Adrenal gland (tissue), 12 donors: ENCODE data around the gene SMIM10L2A. TPM values are rescaled to one million over a fixed set of nuclear protein-coding genes. Genes with fewer than 3 reads are reported as not detected.
A peak's percentile ranks its signal among the peaks of the same experiment; 100 is the strongest.

Experiments
- DNase-seq, 7 donors: peaks; one replicate each; pipeline ENCODE4 v3.0.0-alpha.2; 2019 to 2020
- H3K27ac ChIP-seq, 5 donors: fragments of 200-600 bp; sonication (generic) in 4 of 5; 1 replicate in 3 of 5; 2 replicates in 2 of 5; pipeline versions ENCODE4 v1.5.1 to v1.8.0; 2016 to 2020; ENCODE audit warnings: mild to moderate bottlenecking in 1 of 5
- H3K27me3 ChIP-seq: fragments of 200-600 bp; 2 replicates; pipeline ENCODE4 v1.8.0; 2021
- H3K36me3 ChIP-seq, 2 donors: fragments of 200-600 bp; replicated peaks in 1 of 2; 1 replicate in 1 of 2; 2 replicates in 1 of 2; pipeline versions ENCODE4 v1.5.1 to v1.8.0; 2018 to 2022
- H3K4me1 ChIP-seq, 2 donors: fragments of 200-600 bp; replicated peaks in 1 of 2; 1 replicate in 1 of 2; 2 replicates in 1 of 2; pipeline versions ENCODE4 v1.5.1 to v1.8.0; 2018 to 2021
- H3K4me3 ChIP-seq, 4 donors: fragments of 200-600 bp; sonication (generic) in 3 of 4; one replicate each; pipeline ENCODE4 v1.5.1; 2016 to 2018
- H3K9me3 ChIP-seq, 3 donors: fragments of 200-600 bp; sonication (generic) in 1 of 3; replicated peaks in 1 of 3; 1 replicate in 2 of 3; 2 replicates in 1 of 3; pipeline versions ENCODE4 v1.5.1 to v1.8.0; 2016 to 2021
- POLR2A ChIP-seq, 2 donors: fragments of 450-650 bp; IDR thresholded peaks; one replicate each; pipeline ENCODE4 v1.6.1; 2017; ENCODE audit warnings: antibody characterized with exemption in 2 of 2, mild to moderate bottlenecking in 2 of 2, moderate library complexity in 1 of 2
- WGBS, 4 donors: extraction: QIAGEN DNeasy Blood & Tissue Kit in 2 of 4; methylation state at CpG; one replicate each; pipeline versions ENCODE4 v1.1.5 to v1.1.7; 2013 to 2017; 5-methylcytosine and 5-hydroxymethylcytosine counted together
- intact Hi-C, 2 donors: fragments of 100-400 bp; cut with DNase I; formaldehyde crosslinking; loops; one replicate each; pipeline versions ENCODE4 v1.14.1 to v1.15.0; 2022 to 2023
- polyA plus RNA-seq, 3 donors: library from polyadenylated mRNA; stranded (reverse); fragments of 200-250 nt in 2 of 3; fragments of 350-450 nt in 1 of 3; fragmentation: Illumina TruSeq in 1 of 3; extraction: RNeasy Lipid Tissue Mini Kit (QIAGEN cat#74804) in 1 of 3; gene quantifications; one replicate each; pipeline ENCODE4 v1.2.3, GENCODE V29; 2013 to 2014
- total RNA-seq, 9 donors: library from RNA; depleted of rRNA in 4 of 9; stranded (reverse); fragments of >200 nt in 4 of 9; fragments of 120-200 nt in 1 of 9; fragmentation: NEBNext Ultra II Directional in 1 of 9; extraction: Animal tissue kit (Norgen Biotek cat#: 25700) in 1 of 9; gene quantifications; one replicate each; pipeline versions ENCODE4 v1.1.0 to v1.2.4, GENCODE V29; 2013 to 2023
- TF ChIP-seq, protein P1 (sequence below), 6 experiments: fragments of 450-650 bp in 4 of 6; fragments of 200-600 bp in 2 of 6; sonication (generic) in 1 of 6; IDR thresholded peaks; 1 replicate in 5 of 6; 2 replicates in 1 of 6; pipeline versions ENCODE4 v1.5.1 to v1.8.0; 2016 to 2021; ENCODE audit warnings: antibody characterized with exemption in 6 of 6, mild to moderate bottlenecking in 2 of 6, moderate library complexity in 1 of 6
- donor health status: healthy with polysubstance abuse.
- donor health status: Bipolar disorder and iron deficiency.
- donor health status: DM: yes; HTN: yes; CAD: no.
- donor health status: DM: no; HTN: no; CAD: no.
- donor health status: DM: no; HTN: no; CAD: no.
- donor health status: DM: yes; HTN: yes; CAD: no.

The SMIM10L2A gene
- total and polyA plus RNA-seq, 12 donors, result 31.5 to 109 (median 39.3) TPM

DNA sequence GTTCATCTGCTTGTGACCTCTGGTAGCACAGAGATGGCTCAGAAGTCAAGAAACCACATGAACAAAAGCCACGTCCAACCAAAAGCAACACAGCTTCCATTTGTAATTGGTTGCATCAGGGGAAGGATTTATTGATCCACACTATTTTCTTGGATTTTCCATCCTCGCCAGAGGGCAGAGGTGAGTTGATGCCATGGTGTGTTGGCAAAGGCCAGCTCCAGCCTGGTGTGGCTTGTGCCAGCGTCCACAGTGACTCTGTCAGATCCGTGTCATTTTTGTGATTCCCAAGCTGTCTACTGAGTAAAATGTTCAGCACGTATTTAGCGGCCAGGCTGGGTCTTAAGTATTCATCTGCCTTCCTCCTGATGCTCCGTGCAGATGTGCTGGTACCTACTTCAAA lies 30.0 kb upstream of the SMIM10L2A start:
- H3K4me3 ChIP-seq, result no peak overlapping the region
- H3K4me1 ChIP-seq, result no peaks in the 10 kb centered on the region
- 72 to 87% (median 80%) methylated on average over 3 to 7 of the region's 7 CpGs for WGBS, 4 donors
- H3K27ac ChIP-seq, result no peak overlapping the region
- H3K36me3 ChIP-seq, result no peaks in the 10 kb centered on the region
- intact Hi-C loops, result no loop called here
- no peaks in the 10 kb centered on the region for H3K27me3 ChIP-seq
- no peak for DNase-seq
- no peaks in the 10 kb centered on the region for H3K9me3 ChIP-seq
- no peak for TF ChIP-seq POLR2A (IDR thresholded peaks at IDR 0.05)
- TF ChIP-seq, protein P1, sequence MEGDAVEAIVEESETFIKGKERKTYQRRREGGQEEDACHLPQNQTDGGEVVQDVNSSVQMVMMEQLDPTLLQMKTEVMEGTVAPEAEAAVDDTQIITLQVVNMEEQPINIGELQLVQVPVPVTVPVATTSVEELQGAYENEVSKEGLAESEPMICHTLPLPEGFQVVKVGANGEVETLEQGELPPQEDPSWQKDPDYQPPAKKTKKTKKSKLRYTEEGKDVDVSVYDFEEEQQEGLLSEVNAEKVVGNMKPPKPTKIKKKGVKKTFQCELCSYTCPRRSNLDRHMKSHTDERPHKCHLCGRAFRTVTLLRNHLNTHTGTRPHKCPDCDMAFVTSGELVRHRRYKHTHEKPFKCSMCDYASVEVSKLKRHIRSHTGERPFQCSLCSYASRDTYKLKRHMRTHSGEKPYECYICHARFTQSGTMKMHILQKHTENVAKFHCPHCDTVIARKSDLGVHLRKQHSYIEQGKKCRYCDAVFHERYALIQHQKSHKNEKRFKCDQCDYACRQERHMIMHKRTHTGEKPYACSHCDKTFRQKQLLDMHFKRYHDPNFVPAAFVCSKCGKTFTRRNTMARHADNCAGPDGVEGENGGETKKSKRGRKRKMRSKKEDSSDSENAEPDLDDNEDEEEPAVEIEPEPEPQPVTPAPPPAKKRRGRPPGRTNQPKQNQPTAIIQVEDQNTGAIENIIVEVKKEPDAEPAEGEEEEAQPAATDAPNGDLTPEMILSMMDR (IDR thresholded peaks at IDR 0.05), result no peak

DNA sequence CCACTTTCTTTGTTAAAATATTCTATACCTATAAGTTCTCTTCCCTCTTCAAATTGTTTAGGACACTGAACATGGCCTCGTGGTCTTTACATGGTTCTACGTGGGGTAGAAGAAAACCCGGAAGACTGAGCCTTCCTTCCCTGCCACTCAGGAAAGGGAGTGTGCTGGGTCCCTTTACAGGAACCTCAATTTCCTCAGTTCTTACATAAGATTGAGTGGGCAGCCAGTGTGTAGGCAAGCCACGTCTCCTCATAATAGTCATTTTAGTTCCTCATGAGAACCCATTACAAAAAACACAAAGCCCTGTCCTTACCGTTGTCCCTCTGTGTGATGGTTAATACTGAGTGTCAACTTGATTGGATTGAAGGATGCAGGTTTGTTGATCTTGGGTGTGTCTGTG lies 28.7 kb upstream of the SMIM10L2A start:
- Histone ChIP-seq H3K27me3 (no peaks in the 10 kb centered on the region), H3K4me1 (no peaks in the 10 kb centered on the region), H3K36me3 (no peaks in the 10 kb centered on the region), H3K27ac (no peak overlapping the region), H3K4me3 (no peak overlapping the region), H3K9me3 (no peaks in the 10 kb centered on the region)
- intact Hi-C loops, result no loop called here
- no peak for TF ChIP-seq POLR2A (IDR thresholded peaks at IDR 0.05)
- TF ChIP-seq, protein P1 (IDR thresholded peaks at IDR 0.05), result no peak
- no peak for DNase-seq
- WGBS, 4 donors, result 70 to 88% (median 76%) methylated on average over 5 of the region's 5 CpGs

DNA sequence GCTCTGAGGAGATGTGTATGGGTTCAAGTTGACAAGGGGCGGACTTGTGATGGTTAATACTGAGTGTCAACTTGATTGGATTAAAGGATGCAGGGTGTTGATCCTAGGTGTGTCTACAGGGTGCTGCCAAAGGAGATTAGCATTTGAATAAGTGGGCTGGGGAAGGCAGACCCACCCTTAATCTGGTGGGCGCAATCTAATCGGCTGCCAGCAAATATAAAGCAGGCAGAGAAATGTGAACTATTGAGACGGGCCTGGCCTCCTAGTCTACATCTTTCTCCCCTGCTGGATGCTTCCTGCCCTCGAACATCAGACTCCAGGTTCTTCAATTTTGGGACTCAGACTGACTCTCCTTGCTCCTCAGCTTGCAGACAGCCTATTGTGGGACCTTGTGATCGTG lies 26.7 kb upstream of the SMIM10L2A start:
- no peak overlapping the region for H3K27ac ChIP-seq
- H3K4me1 ChIP-seq, result no peaks in the 10 kb centered on the region
- DNase-seq, result no peak
- intact Hi-C loops, result no loop called here
- H3K27me3 ChIP-seq, result no peaks in the 10 kb centered on the region
- no peak overlapping the region for H3K4me3 ChIP-seq
- no peaks in the 10 kb centered on the region for H3K36me3 ChIP-seq
- no peaks in the 10 kb centered on the region for H3K9me3 ChIP-seq
- TF ChIP-seq, protein P1 (IDR thresholded peaks at IDR 0.05), result no peak
- no peak for TF ChIP-seq POLR2A (IDR thresholded peaks at IDR 0.05)
- 83 to 96% (median 85%) methylated on average over 6 of the region's 6 CpGs for WGBS, 4 donors

DNA sequence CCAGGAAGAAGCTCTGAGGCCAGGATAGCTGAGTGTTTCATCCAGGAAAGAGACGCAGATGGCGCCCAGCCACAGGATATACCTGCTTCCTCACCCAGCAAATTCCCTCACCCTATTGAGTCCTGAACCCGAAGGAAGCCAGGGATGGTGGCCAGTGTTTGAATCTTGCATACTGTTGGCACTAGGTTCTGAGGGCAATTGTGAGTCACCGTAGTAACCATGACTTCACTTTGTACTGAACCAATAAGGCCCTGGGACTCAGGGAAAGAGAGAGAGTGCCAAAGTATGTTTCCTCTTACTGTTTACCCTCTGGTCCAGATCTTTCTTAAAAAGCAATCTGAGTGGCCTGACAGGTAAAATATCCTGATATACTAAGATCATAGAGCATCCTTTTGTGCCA lies 25.6 kb upstream of the SMIM10L2A start:
- intact Hi-C loops, result no loop called here
- 51 to 68% (median 60%) methylated on average over 1 to 4 of the region's 4 CpGs for WGBS, 4 donors
- H3K4me3 ChIP-seq, result no peak overlapping the region
- DNase-seq, result peak; percentile 21 to 46 (median 30)
- H3K27me3 ChIP-seq, result no peaks in the 10 kb centered on the region
- TF ChIP-seq, protein P1 (IDR thresholded peaks at IDR 0.05), result no peak
- no peak for TF ChIP-seq POLR2A (IDR thresholded peaks at IDR 0.05)
- H3K27ac ChIP-seq, result no peak overlapping the region
- H3K9me3 ChIP-seq, result no peaks in the 10 kb centered on the region
- no peaks in the 10 kb centered on the region for H3K4me1 ChIP-seq
- no peaks in the 10 kb centered on the region for H3K36me3 ChIP-seq
